ENCODE results near the gene RPRD1B.

The RPRD1B gene

GRCh38 chr20:38089500-38089899, 56.0 kb downstream of the RPRD1B start:
- H3K4me3 ChIP-seq (ENCODE audit: low read length, poor library complexity, severe bottlenecking), result no peak overlapping the region
- H3K27me3 ChIP-seq (ENCODE audit: insufficient read depth, low read length, poor library complexity, severe bottlenecking), result no peaks in the 10 kb centered on the region
- H3K9me2 ChIP-seq (replicated peaks; ENCODE audit: low read depth, low read length), result no peaks in the 10 kb centered on the region
- H3K79me2 ChIP-seq (ENCODE audit: insufficient read depth, low read length), result no peaks in the 10 kb centered on the region
- peaks cover 2% of the 10 kb centered on the region for H3K4me1 ChIP-seq (ENCODE audit: insufficient read depth, low read length, poor library complexity, severe bottlenecking)
- H3K9ac ChIP-seq (ENCODE audit: low read depth, low read length, poor library complexity, severe bottlenecking), result no peak overlapping the region
- peaks cover 80% of the 10 kb centered on the region for H3K36me3 ChIP-seq (ENCODE audit: insufficient read depth, low read length)
- no peak for TF ChIP-seq EZH2phosphoT487 (IDR thresholded peaks at IDR 0.05; ENCODE audit: borderline replicate concordance)
- no peak for TF ChIP-seq CTCF (conservative IDR thresholded peaks at IDR 0.05; ENCODE audit: low read length)
- H4K20me1 ChIP-seq (ENCODE audit: insufficient read depth, low read length, poor library complexity, severe bottlenecking), result no peaks in the 10 kb centered on the region
- H3K9me3 ChIP-seq (ENCODE audit: insufficient read depth, low read depth, low read length), result no peaks in the 10 kb centered on the region
- no peak overlapping the region for H2AFZ ChIP-seq (ENCODE audit: low read length)
- no peak overlapping the region for H3K4me2 ChIP-seq (ENCODE audit: low read depth, low read length, poor library complexity, severe bottlenecking)
- H3F3A ChIP-seq (ENCODE audit: low read depth), result no peaks in the 10 kb centered on the region

- Histone ChIP-seq H3K9me2 (replicated peaks; ENCODE audit: low read depth, low read length) (no peaks in the 10 kb centered on the region), H3K4me2 (ENCODE audit: low read depth, low read length, poor library complexity, severe bottlenecking) (no peak overlapping the region), H3K4me1 (ENCODE audit: insufficient read depth, low read length, poor library complexity, severe bottlenecking) (peaks cover 8% of the 10 kb centered on the region), H3F3A (ENCODE audit: low read depth) (no peaks in the 10 kb centered on the region), H3K27me3 (ENCODE audit: insufficient read depth, low read length, poor library complexity, severe bottlenecking) (no peaks in the 10 kb centered on the region), H3K9me3 (ENCODE audit: insufficient read depth, low read depth, low read length) (no peaks in the 10 kb centered on the region), H4K20me1 (ENCODE audit: insufficient read depth, low read length, poor library complexity, severe bottlenecking) (no peaks in the 10 kb centered on the region), H3K36me3 (ENCODE audit: insufficient read depth, low read length) (peaks cover 75% of the 10 kb centered on the region), H3K79me2 (ENCODE audit: insufficient read depth, low read length) (no peaks in the 10 kb centered on the region), H3K4me3 (ENCODE audit: low read length, poor library complexity, severe bottlenecking) (no peak overlapping the region), H3K9ac (ENCODE audit: low read depth, low read length, poor library complexity, severe bottlenecking) (no peak overlapping the region), H2AFZ (ENCODE audit: low read length) (no peak overlapping the region)
- TF ChIP-seq CTCF (conservative IDR thresholded peaks at IDR 0.05; ENCODE audit: low read length) (no peak), EZH2phosphoT487 (IDR thresholded peaks at IDR 0.05; ENCODE audit: borderline replicate concordance) (no peak)
These were observed 56.5 kb downstream of the RPRD1B start for GRCh38 chr20:38090061-38090460.

- peaks cover 16% of the 10 kb centered on the region for H3K4me1 ChIP-seq (ENCODE audit: insufficient read depth, low read length, poor library complexity, severe bottlenecking)
- peaks cover 60% of the 10 kb centered on the region for H3K36me3 ChIP-seq (ENCODE audit: insufficient read depth, low read length)
- no peak overlapping the region for H3K4me3 ChIP-seq (ENCODE audit: low read length, poor library complexity, severe bottlenecking)
- H3F3A ChIP-seq (ENCODE audit: low read depth), result no peaks in the 10 kb centered on the region
- no peaks in the 10 kb centered on the region for H4K20me1 ChIP-seq (ENCODE audit: insufficient read depth, low read length, poor library complexity, severe bottlenecking)
- no peaks in the 10 kb centered on the region for H3K9me2 ChIP-seq (replicated peaks; ENCODE audit: low read depth, low read length)
- H3K9me3 ChIP-seq (ENCODE audit: insufficient read depth, low read depth, low read length), result no peaks in the 10 kb centered on the region
- H2AFZ ChIP-seq (ENCODE audit: low read length), result no peak overlapping the region
- H3K4me2 ChIP-seq (ENCODE audit: low read depth, low read length, poor library complexity, severe bottlenecking), result no peak overlapping the region
- TF ChIP-seq CTCF (conservative IDR thresholded peaks at IDR 0.05; ENCODE audit: low read length) (no peak), EZH2phosphoT487 (IDR thresholded peaks at IDR 0.05; ENCODE audit: borderline replicate concordance) (no peak)
- H3K9ac ChIP-seq (ENCODE audit: low read depth, low read length, poor library complexity, severe bottlenecking), result no peak overlapping the region
- H3K79me2 ChIP-seq (ENCODE audit: insufficient read depth, low read length), result no peaks in the 10 kb centered on the region
- H3K27me3 ChIP-seq (ENCODE audit: insufficient read depth, low read length, poor library complexity, severe bottlenecking), result no peaks in the 10 kb centered on the region
These were observed 58.1 kb downstream of the RPRD1B start for GRCh38 chr20:38091441-38092216.
